NOMO-1 treated with DMSO at 0.1 percent for 48 hours (cell line): ENCODE results near the gene STK32B.

Experiments
- DNase-seq: peaks from one replicate; lab custom pipeline; 2025; ENCODE audit not compliant: unreplicated experiment; lab: John Stamatoyannopoulos, UW

STK32B gene

DNA sequence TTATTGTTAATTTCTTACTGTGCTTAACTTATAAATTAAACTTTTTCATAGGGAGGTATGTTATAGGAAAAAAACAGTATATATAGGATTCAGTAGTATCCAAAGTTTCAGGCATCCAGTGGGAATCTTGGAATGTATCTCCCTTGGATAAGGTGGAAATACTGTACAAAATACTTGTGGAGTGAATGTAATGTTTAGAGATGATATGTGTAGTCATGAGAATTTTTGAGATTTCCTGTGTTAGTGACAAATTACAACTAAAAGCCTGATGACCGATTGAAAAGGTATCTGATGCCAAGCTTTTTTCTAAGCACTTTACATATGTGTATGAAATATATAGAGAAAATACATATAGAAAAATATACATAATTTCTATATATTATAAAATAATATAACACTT is 69.2 kb downstream of the STK32B start:
- no peak for DNase-seq

DNA sequence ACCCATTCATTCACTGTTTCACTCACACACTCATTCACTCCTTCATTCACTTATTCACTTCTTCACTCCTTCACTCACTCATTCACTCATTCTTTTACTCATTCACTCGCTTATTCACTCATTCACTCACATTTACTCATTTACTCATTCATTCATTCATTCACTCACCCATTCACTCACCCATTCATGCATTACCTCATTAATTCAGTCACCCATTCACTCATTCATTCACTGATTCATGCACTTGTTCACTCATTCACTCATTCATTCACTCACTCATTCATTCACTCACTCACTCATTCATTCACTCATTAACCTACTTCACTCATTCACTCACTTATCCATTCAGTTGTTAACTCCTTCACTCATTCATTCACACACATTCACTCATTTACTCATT is 70.8 kb downstream of the STK32B start:
- no peak for DNase-seq

DNA sequence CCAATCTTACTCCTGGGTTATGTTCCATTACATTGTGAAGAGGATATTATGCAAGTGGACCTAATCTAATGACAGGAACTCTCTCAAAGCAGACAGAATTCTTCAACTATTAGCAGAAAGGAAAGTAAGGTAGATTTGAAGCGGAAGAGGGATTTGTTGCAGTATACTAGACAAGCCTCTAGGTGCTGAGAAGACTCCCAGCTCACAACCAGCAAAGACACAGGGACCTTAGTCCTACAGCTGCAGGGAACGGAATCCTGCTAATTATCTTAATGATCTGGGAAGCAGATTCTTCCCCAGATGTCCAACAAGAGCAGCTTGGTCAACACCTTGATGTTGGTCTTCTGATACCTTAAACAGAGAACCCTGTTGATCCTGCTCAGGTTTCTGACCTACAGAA is 73.6 kb downstream of the STK32B start:
- no peak for DNase-seq

DNA sequence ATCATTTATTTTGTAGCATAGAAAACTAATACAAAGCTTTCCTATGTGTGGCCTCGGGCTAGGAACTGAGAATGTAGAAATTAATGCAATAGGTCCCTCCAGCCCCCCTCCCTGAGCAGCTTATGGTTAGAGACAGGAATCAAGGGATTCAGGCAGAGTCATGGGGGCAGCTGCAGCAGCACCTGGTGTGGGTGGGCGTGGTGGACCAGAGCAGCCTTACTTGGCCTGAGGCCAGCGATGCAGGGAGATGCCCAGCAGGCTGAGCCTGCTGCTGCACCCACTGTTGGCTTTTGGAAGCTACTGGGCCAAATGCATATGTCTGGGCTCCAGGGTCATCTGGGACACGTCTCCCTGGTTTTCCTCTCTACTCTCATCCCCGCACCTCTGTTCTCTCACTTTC is 74.0 kb downstream of the STK32B start:
- no peak for DNase-seq

DNA sequence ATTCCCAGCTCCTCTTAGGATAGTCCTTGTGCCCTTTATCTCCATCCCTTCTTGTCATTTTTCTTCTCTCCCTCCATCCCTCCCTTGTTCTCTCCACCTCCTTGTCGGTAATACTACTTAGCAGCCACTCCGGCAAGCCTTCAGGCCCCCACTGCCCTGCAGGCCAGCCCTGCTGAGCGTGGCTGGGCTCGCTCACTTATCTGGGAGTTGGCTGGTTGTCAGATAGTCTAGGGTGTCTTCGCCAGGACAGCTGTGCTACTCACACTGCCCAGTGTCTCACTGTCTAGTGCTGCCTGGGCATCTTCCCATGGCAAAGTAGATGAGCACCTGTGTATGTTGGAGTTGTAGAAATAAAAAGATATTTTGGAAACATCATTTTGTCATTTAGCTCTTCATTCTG is 75.0 kb downstream of the STK32B start:
- DNase-seq, result no peak

DNA sequence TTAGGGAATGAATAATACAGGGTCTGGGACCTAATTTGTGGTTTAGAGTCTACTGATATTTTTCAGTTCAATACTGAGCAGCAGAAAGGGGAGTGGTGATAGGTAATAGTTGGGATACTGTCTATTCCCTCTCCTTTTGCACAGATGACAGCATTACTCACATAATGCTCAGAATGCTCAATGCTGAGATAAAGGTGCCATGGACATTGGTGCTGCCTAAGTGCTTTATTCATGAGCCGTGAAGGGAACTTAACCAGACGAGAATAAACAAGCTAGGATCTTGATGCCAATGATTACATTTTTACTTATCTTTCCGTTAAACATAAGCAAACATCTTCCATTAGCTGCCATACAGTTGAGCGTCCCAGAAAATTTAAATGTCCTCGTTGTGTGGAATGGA is 75.6 kb downstream of the STK32B start:
- DNase-seq, result no peak

DNA sequence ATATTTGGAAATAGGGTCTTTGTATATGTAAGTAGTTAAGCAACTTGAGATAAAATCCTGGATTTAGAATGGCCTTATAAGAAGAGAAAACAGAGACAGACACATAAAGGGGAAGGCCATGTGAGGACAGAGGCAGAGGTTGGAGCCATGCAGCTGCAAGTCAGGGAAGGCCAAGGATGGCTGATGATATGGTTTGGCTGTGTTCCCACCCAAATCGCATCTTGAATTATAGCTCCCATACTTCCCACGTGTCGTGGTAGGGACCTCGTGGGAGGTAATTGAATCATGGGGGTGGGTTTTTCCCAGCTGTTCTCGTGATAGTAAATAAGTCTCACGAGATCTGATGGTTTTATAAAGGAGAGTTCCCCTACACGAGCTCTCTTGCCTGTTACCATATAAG is 76.3 kb downstream of the STK32B start:
- no peak for DNase-seq

DNA sequence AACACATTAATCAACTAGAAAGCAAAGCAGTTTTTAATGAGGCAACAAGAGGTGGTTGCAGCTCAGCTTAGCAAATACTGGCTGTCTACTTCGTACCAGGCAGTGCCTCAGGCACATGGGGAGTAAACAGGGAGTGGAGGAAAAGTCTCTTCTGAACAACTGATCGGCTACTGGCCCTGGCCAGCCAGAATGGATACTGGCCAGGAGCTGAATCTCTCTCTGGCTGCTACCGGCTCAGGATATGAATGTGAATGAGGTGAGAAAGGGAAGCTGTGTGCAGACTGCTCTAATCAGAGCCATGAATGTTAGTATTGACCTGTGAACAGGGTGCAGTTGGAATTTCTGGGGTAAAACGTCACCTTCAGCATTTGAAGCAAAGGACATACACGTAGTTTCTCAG is 77.3 kb downstream of the STK32B start:
- DNase-seq, result no peak

DNA sequence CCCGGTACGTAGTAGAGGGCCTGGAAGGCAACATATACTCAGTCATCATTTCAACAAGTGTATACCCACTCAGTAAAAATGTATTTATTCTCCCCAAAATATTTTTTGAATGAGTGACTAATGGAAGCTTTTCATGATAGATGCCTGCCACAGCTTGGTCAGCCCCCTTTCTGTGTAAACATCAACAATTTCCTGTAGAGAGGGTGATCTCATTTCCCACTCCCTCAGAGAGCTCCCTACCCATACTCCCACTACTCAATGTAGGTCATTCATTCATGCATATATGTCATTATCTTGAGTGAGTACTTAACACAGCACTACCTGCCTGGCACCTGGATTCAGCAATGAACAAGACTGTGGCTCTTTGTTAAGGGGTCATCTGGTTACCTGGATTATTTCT is 81.9 kb downstream of the STK32B start:
- no peak for DNase-seq

DNA sequence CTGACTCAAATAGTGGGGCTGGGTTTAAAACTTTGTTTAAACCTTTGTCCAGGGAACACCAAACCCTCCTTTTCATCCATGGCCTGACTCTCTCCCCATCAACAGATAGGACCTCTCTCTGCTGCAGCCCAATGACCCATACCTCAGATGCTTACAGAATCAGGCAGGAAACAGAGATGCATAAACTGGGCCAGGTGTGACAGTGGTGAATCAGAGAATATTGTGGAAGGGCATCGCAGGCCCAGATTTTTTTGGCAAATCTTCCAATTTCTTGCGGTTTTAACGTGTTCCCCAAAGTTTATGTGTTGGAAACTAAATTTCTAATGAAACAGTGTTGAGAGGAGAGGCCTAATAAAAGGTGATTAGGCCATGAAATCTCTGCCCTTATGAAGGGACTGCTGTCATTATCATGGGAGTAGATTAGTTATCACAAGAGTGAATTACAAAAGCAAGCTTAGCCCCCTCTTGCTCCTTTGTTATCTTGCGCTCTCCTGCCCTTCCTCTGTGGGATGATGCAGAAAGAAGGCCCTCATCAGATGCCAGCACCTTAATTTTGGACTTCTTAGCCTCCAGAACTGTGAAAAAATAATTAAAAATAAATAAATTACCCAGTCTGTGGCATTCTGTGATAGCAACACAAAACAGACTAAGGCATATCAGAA is 82.8 kb downstream of the STK32B start:
- no peak for DNase-seq

DNA sequence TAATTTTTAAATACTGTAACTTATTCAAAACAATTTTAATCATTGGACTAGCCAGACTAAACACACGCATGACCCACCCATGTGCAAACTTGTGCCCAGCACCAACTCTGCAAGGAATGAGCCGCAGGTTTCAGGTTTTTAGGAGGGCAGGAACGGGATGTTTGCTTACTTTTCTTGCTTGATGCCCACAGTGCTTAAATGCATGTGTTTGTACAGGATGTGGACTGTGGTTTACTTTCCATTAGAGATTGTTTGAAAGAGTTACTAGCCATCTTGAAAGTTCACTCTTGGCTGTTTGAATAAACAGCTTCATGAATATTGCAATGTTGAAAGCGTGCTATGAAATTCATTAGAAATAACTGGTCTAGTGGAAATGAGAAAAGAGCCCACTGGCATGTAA is 83.3 kb downstream of the STK32B start:
- no peak for DNase-seq

DNA sequence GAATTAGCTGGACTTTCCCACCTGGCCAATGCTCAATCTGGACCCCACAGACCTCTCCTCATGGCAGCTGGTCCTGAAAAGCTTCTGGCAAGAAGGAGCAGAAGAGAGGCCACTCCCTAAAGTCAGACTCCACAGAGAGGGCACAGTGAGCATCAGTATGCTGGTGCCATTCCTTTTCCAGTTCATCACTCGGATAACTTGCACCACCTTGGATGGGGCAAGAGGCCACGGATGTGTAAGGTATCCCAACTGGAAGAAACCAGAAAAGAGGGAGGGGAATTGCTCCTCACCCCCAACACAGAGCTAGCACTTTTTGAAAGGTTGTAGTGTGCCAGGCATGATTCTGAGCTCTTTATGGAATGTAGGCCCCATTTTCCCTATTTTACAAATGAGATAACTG is 85.9 kb downstream of the STK32B start:
- no peak for DNase-seq

DNA sequence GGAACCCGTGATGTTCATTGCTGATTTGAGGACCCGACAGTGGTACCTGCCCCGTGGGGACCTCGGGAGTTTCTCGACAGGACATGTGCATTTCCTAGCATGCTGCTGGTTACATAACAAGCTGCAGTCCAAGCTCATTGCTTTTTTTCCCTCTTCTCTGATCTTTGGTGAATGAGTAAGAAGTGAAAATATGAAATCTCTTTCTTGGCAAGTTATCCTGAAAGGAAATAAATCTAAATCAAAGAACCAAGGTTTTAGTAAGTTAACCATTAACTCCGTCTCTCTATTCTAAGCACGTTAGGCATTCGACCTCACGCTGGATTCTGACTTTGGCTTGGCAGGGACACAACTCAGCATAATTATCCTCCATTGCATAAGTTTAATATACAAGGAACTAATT is 86.6 kb downstream of the STK32B start:
- DNase-seq, result no peak

DNA sequence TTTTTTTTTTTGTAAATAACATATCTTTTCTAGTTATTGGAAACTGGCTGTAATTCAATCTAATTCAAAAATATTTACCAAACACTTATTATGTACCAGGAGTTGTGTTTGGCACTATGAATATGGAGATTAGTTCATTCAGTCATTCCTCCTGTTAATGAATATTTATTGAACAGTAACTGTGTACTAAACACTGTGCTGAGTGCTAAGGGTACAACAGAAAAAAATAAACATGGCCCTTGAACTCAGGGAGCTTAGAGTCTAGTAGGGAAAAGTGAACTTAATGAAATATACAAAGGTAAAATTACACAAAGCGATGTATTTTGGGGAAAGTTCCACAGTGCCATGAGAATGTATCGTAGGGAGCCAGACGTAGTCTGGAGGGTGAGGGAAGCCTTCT is 87.1 kb downstream of the STK32B start:
- DNase-seq, result no peak

DNA sequence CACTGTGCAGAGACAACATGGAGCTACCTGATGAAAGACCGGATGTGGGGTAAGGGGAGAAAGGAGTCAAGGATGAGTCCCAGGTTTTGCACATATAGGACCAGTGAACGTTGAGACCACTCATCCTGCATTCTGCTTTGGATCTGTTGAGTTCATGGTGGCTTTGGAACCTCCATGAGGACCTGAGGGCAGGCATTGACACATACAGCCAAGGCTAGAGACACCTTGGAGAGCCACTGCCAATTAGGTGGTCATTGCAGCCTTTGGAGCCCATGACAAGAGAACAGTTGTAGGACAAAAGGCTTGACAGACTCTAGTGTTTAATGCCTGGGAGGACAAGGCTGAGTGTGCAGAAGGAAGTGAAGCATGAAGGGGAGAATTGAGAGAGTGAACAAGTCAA is 87.9 kb downstream of the STK32B start:
- DNase-seq, result no peak

DNA sequence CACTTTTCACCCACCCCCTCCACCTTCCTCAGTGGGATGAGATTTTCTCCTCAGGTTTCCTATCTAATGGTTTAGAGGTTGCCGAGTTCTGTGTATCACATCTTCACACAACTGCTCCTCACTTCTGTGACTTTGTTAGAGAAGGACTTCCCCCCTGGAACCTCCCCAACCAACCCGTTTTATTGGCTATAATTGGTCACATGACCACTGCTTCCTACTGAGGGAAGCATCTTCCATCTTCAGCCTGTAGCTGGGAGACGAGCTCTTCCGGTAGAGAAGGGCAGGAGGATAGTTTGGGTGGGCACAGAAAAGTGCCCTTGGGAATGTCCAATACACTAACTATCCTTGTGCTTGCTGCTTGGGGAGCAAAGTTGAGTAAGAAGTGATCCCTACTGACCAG is 90.5 kb downstream of the STK32B start:
- no peak for DNase-seq

DNA sequence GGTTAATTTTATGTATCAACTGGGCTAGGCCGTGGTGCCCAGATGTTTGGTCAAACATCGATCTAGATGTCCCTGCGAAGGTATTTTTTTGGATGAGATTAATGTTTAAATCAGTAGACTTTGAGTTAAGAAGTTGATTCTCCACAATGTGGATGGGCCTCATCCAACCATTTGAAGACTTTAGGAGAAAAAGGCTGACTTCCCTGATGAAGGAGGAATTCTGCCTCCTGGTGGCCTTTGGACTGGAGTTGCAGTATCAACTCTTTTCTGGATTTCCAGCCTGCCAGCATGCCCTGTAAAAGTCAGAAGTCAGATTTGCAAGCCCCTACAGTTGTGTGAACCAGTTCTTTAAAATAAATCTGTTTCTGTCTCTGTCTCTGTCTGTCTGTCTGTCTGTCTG is 91.4 kb downstream of the STK32B start:
- no peak for DNase-seq

DNA sequence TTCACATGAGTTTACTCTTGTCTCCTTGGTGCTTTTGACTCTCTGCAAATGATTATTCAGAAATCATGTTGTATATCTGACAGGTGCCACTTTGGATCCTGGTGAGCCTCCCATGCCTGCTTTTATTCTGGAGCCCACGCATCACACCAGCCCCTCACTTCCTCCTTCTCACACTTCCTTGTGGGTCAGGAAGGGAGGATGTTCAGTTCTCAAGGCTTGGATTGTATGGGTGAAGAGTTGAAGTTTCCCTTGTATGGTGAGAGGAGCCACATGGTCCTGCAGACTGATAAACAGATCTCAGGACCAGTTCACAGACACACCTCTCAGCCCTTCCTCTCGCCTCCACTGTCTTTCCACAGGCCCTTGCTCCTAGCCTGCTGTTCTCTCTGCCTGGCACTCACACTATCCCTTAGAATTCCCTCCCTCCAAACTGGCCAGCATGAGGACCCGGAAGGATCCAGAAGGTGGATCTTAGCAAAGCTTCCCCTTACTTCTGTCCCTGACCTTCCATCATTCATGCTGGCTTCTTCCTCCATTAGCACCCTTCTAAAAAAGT is 92.1 kb downstream of the STK32B start:
- no peak for DNase-seq

DNA sequence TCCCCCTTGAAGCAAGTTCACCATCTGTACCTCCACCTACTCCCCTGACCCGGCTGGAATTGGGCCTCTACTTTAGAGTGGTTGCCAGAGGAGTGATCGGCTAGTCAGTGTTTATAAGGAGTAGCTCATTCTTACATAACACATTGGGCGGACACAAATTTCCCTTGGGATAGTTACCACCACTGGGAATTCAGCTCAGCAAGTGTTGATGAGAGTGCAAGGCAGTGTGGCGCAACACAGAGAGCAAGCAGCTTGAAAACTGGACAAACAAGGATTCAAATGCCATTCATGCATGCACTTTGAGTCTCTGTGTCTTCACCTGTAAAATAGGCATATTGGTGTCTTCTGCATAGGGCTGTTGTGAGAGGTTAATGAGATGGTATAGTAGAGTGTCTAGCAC is 92.7 kb downstream of the STK32B start:
- DNase-seq, result no peak

DNA sequence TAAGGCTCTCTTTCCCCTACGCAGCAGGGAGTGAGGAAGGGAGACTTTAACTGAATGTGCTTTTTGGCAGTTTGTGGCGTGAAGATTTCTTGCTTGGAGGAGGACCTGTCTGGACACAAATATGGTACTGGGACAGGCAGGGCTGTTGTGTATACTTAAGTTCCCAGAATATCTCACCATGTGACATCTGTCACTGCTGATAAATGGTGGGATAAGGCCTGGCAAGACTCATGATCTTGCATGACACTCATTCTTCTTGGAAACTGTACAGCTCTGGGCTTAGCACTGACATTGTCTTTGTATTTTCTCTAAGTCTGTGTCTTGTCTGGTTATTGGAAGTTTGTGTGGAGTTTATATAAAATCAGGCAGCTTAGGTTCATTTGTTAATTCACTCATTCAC is 93.1 kb downstream of the STK32B start:
- DNase-seq, result no peak

DNA sequence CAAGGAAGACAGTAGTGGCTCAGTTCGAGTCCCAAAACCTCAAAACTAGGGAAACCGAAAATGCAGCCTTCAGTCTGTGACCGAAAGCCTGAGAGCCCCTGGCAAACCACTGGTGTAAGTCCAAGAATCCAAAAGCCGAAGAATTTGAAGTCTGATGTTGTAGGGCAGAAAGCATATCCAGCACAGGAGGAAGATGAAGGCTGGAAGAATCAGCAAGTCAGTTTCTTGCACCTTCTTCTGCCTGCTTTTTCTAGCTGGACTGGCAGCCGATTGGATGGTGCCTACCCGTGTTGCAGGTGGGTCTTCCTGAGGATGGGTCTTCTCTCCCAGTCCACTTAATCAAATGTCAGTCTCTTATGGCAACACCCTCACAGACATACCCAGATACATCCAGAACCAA is 95.0 kb downstream of the STK32B start:
- no peak for DNase-seq

DNA sequence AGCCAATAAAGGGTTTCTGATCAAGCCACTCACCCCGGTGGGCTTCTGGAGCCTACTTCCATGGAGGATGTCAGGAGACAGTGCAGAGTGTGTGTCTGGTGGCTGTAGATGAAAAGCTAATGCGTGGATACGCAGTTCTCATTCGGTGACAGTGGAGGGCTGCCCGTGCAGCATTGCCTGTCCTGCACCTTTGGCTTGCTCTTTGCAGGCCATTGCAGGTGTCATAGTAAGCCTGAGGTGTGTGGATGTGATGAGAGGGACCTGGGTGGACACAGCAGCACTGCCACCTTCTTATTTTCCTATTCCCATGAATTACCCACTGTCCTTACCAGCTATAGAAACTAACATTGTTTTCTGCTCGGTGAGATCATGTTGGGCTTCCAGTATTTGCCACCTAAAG is 101.2 kb downstream of the STK32B start:
- DNase-seq, result no peak

DNA sequence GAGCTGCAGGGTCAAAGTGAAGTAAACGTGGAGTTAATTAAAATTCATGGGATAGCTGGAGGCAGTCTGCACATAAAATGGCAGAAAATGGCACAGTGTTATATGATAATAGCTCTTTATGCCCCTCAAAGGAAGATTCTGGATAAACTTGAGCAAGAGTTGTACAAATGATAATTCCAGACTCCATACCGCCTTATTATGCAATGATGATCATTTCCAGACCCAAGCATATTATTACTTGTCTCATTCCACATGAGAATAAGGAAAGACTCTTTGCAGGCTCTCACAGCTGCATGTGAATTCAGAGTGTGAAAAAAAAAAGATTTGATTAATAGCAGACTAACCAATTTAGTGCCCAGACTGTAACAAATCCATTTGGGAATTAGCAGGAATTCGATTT is 105.4 kb downstream of the STK32B start:
- no peak for DNase-seq
